NOMO-1 treated with dmso at 0.1 percent for 144 hours (cell line): ENCODE measurements around the gene GIPR.
A peak's percentile ranks its signal among the peaks of the same experiment; 100 is the strongest.
"Not testable (repeated sequence)": the region's sequence is repeated elsewhere in the genome, so short reads cannot be mapped to it uniquely, and the experiment has no call there.

Source experiments
- DNase-seq: peaks from one replicate; lab custom pipeline; 2025; ENCODE audit not compliant: unreplicated experiment; lab: John Stamatoyannopoulos, UW

Gene GIPR

DNA sequence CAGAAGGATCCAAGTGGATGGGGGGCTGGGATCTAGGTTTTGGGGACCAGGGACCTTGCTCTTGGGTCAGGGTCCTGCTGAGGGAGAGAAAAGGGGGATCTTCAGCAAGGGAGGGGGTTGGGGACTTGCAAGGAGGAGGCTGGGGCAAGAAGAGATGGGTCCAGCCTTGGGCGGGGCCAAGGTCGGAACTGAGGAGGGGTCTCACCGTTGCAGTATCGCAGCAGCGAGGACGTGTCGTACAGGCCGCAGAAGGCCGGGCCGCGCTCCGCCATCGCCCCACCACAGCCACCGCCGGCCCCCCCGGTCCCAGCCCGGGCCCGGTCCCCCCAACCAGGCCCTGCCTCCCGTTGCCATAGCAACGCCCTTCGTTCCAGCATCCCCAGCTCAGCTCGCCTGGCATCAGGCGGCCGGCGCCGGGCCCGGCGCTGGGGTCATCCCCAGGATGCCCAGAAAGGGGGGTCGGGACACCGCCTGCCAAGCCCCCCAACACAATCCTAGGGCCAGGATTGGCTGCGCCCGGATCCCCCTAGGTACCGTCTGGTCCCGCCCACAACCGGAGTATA lies 22.9 kb upstream of the GIPR start:
- no peak for DNase-seq

DNA sequence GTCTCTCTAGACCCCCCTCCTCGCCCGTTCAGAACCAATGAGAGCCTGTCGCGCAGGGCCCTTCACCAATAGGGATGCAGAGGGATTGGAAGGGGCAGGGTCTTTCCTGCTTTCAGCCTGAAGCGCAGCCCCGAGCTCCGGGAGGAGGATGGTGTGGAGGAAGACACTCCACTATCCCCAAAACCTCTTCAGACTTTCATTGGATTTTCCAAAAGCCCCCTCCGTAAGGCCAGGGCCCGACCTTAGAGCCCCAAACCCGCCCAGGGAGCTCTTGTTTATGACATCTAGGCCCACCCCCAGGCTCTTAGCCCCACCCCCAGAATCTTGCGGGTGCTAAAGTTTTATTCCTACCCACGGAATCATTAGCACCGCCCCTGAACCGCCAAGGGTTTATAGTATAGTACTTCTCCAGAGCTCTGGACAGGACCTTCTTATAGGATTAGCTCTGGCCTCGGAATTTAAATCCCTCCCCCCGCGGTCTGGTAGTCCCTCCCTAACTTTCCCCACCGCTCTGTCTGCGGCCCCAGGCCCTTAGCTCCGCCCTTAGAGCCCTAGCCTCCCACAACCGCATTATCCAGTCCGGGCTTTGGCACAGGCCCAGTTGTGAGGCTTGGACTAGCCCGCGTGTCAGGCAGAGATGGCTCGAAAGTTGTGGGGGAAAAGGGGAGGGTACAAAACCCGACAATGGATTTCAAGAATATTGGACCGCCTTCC lies 22.2 kb upstream of the GIPR start:
- peak; percentile 32 for DNase-seq

DNA sequence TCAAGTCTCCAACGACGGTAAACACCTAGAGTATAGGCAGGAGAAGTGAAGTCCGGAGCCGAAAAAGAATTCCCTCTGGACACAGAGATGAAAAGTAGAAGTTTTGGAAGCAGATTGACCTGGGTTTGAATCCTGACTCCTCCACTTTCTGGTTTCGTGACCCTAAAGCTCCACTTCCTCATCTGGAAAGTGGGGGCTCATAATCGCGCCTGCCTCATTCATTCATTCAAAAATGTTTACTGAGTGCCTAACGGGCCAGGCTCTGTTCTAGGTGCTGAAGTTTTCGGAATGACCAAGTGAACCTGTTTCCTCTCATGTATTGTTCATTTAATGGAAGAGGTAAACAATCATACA lies 21.7 kb upstream of the GIPR start:
- DNase-seq = no peak

DNA sequence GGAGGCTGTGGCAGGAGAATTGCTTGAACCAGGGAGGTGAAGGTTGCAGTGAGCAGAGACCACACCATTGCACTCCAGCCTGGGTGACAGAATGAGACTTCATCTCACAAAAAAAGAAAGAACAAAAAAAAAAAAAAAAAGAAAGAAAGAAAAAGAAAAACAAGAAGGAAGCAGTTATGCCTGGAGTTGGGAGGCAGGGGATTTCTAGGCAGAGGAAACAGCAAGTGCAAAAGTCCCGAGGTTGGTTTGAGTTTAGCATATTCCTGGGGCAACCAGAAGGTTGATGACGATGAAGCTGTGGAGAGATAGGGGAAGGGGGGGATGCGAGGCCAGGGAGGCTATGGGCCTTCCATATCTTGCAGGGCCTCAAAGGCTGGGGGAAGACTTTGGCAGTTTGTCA lies 17.3 kb upstream of the GIPR start:
- DNase-seq = no peak

DNA sequence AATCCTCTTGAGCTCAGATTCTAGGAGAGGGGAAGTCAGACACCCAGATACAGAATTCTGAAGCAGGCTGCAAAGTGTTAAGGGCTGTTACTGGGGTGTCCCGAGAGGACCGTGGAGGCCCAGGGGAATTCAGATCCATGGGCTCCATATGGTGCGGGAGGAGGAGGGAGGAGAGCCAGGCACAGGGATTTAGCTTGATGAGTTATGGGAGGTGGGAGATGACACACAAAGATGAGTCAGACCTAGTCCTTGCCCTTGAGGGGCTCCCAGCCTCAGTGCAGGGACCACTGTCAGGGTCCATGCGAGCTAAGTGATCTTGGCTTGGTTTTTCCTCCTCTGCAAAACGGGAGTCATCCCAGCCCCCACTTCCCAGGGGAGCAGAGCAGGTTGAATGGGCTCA lies 14.4 kb upstream of the GIPR start:
- DNase-seq = no peak

DNA sequence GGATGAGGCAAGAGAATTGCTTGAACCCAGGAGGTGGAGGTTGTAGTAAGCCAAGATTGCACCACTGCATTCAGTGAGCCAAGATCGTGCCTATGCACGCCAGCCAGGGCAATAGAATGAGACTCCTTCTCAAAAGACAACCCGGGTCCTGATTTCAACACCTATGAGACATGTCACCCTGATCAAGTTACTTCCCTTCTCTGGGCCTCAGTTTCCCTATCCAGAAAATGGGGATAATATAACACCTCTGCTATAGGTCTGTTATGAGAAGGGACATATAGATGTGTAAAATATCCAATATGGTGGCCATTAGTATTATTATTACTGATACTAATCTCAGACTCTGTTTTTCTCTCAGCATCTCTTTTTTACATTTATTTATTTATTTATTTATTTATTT lies 12.9 kb upstream of the GIPR start:
- no peak for DNase-seq

DNA sequence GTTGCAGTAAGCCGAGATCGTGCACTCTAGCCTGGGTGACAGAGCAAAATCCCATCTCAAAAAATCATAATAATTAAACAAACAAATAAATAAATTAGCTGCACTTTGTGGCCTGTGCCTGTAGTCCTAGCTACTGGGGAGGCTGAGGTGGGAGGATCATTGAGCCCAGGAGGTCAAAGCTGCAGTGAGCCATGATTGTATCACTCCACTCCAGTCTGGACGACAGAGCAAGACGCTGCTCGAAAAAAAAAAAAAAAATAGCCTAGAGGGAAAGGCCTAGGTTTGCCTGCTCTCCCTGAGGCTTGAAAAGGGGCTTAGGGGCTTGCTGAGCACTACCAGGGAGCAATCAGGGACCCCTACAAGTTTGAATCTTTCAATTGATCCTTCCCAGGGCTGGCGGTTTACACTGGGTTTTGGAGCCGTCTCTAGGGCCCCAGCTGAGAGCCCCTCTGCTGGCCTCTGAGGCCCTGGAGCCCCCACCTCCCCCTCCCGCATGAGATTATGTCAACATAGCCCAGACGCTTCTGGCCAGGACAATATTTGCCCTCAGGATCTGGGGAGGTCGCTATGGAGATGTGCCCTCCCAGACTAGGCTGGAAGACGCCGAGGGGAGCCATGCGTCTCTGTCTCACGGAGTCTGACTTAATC lies 10.4 kb upstream of the GIPR start:
- DNase-seq = no peak

DNA sequence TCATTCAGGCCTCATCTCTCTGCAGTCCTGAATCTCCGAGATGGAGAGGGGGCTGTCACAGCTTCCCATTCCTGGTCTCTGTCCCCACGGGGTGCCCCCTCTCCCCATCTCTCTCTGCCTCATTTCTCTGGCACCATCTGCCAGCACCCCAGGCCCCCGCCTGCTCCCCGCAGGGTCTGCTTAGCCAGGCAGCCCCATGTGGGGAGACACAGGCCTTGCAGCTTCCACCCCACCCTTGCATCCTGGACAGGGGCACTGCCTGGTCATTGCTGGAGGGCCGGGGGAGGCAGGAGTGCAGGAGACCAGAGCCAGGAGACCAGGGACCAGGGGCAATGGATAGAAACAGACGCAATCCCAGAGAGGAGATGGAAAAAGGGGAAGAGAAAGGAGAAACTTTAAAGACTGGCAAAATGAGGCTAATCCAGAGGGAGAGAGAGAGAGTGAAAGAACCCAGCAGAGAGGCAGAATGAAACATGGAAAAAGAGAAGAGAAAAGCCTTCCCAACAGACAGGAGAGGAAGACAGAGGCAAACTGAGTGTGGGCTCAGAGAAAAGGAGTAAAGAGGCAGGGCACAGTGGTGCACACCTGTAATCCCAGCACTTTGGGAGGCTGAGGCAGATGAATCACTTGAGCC lies 8.8 kb upstream of the GIPR start:
- no peak for DNase-seq

DNA sequence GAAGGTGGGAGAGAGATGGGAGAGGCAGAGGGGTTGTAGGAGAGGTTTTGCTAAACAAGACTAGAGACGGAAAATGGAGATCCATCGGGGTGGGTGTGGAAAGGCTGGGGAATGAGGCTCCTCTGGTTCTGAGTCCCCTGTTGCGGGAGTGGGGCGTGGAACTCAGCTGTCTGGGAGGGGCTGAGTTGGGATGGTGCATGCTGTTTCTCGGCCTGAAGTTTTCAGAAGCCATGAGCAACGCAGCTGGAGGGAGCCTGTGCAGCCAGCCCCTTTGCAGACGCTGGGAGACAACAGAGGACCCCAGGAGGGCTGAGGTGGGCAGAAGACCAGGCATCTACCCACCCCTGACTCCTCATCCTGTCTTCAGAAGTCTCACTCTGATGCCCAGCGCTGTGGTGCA lies 7.4 kb upstream of the GIPR start:
- no peak for DNase-seq

DNA sequence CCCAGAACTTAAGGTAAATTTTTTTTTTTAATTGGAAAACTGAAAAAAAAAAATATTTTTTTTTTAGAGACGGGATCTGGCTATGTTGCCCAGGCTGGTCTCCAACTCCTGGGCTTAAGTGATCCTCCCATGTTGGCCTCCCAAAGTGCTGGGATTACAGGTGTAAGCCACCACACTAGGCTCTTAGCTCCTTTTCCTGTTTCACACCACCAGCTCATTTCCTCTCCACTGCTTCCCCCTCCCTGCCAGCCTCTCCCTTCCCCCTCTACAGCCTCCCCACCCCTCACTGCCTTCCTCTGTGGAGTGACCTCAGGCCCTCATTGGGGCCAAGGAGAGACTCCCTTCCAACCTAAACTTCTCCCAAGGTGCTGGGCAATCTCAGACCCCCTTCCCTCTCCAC lies 4.2 kb upstream of the GIPR start:
- DNase-seq = no peak

DNA sequence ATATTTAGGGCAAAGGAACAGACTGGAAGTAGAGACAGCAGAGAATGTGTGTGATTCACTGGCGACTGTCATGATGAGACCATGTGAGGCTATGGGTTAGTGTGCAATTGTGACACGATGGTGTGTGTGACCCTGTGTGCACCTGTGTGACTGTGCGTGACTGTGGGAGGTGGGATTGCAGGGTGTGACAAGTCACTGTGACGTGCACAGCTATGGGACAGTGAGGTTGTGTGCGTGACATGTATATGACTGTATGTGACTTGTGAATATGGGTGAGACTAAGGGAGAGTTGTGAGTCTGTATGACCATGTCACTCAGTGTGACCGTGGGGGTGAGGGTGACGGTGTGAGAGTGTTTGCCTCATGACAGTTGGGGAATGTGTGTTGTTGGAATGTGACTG lies 3.4 kb upstream of the GIPR start:
- DNase-seq = no peak

DNA sequence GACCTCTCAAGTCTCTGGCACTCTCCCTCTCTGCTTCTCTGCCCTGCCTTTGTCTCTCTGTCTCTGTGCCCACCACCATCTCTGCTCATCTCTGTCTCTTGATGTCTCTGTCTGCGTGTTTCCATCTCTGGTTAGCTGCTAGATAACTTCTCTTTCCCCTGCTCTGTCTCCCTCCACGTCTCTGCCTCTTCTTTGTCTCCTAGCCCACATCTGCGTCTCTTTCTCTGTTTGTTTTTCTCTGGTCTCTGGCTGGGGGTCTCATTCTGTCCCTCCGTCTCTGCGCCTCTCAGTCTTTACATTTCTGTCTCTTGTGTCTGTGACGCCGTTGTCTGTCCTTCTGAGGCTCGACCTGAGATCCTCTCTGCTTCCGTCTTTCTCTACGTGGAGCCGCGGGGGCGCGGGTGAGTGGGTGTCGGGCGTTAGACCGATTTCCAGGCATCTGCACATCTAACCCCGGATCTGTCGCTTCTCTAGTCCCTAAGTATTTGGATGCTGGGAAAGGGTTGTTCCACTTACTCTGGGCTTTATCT lies 386 bp downstream of the GIPR start:
- peak; percentile 53 for DNase-seq

DNA sequence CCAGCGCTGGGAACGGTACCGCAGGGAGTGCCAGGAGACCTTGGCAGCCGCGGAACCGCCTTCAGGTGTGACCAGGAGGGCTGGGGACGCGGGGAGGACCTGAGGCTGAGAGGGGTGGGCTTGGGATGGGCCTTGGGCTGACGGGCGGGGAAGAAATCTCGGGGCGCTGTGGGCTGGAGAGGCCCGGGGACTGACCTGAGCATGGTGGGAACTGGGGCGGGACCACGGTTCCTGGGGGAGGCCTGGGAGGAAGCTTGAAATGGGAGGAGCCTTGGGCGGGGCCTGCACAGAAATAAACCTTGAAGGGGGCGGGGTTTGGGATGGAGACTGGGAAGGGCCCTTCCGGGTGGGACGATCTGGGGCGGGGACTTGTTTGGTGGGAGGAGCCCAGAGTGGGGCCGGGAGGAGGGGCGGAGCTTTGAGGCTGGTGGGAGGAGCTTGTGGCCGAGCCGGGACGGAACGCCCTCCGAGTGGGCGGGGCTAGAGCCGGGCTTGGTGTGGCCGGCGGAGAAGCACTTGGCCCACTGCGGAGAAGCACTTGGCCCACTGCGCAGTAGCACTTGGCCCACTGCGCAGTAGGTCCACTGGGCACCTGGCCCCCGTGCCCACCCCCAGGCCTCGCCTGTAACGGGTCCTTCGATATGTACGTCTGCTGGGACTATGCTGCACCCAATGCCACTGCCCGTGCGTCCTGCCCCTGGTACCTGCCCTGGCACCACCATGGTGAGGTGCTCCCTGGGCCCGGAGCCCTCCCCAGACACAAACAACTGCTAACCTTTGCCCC lies 2.8 kb downstream of the GIPR start:
- DNase-seq = no peak

DNA sequence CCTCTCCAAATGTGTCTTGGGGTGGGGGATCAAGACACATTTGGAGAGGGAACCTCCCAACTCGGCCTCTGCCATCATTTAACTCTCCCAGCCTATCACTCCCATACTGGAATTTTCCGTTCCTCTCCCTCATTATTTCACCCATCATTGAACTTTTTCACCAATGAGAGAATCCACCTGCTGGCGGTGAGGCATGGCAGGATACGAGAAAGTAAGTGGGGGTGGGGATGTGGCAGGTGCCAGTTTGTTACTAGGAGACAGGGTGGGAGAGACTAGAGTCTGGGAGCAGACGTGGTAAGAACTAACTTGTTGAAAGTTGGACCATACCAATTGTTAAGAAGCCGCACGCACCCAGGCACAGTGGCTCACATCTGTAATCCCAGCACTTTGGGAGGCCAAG lies 6.9 kb downstream of the GIPR start:
- no peak for DNase-seq

DNA sequence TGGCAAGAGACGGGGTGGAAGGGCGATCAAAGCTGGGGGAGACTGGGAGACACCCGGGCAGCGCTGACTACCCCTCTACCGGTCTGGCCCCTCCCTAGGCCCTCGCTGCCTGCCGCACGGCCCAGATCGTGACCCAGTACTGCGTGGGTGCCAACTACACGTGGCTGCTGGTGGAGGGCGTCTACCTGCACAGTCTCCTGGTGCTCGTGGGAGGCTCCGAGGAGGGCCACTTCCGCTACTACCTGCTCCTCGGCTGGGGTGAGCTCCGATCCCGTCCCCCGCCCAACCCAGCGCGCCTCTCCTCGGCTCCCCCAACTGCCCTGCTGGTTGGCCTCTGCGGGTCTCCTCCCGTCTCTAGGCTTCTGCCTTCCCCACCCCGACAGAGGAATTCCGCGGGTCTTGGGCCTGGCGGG lies 8.8 kb downstream of the GIPR start:
- no peak for DNase-seq

DNA sequence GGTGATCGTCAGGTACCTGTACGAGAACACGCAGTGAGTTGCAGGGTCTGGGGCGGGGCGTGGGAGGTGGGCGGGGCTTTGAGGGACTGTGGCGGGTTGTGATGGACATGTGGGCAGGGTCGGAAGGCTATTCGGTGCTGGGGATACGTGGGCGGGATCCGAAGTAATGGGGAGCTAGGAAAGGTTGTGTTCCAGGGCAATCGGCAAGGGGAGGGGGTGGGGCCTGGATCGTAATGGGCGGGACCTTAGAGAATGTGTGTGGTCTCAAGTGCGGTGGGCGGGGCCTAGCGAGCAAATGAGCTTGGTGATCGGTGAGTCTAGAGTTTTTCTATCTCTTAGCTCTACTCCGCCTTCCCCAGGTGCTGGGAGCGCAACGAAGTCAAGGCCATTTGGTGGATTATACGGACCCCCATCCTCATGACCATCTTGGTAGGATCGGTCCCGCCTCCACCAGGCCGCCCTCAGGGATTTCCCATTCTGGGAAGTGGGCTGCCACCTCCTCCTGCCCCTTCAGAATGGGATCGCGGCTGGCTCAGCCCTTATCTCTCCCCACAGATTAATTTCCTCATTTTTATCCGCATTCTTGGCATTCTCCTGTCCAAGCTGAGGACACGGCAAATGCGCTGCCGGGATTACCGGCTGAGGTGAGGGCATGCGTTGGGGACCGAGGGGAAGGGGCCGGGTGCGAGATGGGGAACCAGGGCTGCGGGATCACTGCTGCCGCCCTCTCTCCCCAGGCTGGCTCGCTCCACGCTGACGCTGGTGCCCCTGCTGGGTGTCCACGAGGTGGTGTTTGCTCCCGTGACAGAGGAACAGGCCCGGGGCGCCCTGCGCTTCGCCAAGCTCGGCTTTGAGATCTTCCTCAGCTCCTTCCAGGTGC lies 9.6 kb downstream of the GIPR start:
- no peak for DNase-seq

DNA sequence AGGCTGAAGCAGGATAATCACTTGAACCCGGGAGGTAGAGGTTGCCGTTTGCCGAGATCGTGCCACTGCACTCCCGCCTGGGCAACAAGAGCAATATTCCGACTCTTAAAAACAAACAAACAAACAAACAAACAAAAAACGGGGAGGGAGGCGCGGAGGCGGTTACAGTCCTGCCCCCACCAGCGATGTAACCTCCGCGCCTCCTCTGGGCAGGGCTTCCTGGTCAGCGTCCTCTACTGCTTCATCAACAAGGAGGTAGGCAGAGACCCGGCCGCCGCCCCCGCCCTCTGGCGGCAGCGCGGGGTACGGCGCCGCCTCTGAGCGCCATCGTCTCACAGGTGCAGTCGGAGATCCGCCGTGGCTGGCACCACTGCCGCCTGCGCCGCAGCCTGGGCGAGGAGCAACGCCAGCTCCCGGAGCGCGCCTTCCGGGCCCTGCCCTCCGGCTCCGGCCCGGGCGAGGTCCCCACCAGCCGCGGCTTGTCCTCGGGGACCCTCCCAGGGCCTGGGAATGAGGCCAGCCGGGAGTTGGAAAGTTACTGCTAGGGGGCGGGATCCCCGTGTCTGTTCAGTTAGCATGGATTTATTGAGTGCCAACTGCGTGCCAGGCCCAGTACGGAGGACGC lies 13.5 kb downstream of the GIPR start:
- DNase-seq = peak; percentile 80

DNA sequence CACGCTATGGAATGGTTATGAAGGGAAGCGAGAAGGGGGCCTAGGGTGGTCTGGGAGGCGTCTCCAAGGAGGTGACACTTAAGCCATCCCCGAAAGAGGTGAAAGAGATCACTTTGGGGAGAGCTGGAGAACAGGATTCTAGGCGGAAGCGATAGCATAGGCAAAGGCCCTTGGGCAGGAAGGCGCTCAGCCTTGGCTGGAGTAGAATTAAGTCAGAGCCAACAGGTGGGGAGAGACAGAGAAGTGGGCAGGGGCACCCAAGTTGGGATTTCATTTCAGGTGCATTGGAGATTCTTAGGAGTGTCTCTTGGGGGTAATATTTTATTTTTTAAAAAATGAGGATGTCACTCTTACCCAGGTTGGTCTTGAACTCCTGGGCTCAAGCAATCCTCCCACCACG lies 14.1 kb downstream of the GIPR start:
- no peak for DNase-seq

DNA sequence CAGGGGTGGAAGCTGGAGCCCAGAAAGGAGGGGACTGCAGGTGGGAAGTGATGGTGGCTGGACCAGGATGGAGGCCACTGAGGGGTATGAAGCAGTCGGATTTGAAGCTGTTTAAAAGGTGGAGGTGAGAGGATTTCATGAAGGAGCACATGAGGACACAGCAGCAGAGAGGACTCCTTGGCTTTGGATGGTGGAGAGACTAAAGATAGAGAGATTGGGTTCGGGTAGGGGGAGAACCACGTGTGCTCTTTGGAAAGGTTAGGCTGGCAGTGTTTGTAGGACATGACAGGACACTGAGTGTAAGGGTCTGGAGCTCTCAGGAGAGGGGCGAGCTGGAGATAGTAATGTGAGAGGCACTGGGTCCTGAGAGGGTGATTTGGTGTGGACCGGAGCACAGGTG lies 14.9 kb downstream of the GIPR start:
- DNase-seq = no peak

DNA sequence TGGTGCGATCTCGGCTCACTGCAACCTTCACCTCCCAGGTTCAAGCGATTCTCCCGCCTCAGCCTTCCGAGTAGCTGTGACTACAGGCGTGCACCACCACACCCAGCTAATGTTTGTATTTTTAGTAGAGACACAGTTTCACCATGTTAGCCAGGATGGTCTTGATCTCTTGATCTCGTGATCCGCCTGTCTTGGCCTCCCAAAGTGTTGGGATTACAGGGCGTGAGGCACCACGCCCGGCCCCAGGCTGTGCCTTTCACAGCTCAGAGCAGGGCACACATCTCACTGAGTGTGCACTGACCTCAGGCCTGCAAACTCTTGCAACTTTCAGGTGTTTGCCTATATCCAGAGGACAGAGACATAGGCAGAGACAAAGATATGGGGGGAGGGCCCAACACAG lies 17.0 kb downstream of the GIPR start:
- not testable (repeated sequence) for DNase-seq
